Measurements from ENCODE around the gene CCER1. TPM values are rescaled to one million over a fixed set of nuclear protein-coding genes. Genes with fewer than 3 reads are reported as not detected.

The CCER1 gene
- total RNA-seq, 1 experiment from 2014 or later: not detected

- Histone ChIP-seq H2BK15ac (ENCODE audit: low read depth, low read length) (no peak overlapping the region), H3T11ph (ENCODE audit: low read length) (no peak overlapping the region), H3K4me1 (ENCODE audit: insufficient read depth, low read length) (no peaks in the 10 kb centered on the region), H4K91ac (ENCODE audit: insufficient read length, low read depth, low read length) (no peak overlapping the region), H3K56ac (ENCODE audit: insufficient read length, low read depth, low read length) (no peak overlapping the region), H3K79me1 (ENCODE audit: insufficient read depth, low read depth, low read length, poor library complexity, severe bottlenecking) (no peaks in the 10 kb centered on the region), H2AFZ (ENCODE audit: low read length) (no peak overlapping the region), H3K23me2 (ENCODE audit: insufficient read length, low read depth, low read length, poor library complexity, severe bottlenecking) (no peaks in the 10 kb centered on the region), H2AK5ac (ENCODE audit: insufficient read length, low read length) (no peak overlapping the region), H3K14ac (ENCODE audit: insufficient read depth, low read length) (no peak overlapping the region), H2BK120ac (ENCODE audit: low read depth, low read length, poor library complexity, severe bottlenecking) (no peak overlapping the region), H2BK20ac (ENCODE audit: low read depth, low read length, poor library complexity, severe bottlenecking) (no peak overlapping the region), H3K4me2 (ENCODE audit: insufficient read depth, insufficient read length, low read length) (no peak overlapping the region), H2BK12ac (ENCODE audit: insufficient read length, low read depth, low read length) (no peak overlapping the region), H2BK5ac (ENCODE audit: insufficient read length, low read length) (no peak overlapping the region), H3K9ac (ENCODE audit: extremely low read depth, insufficient read length, low read length) (no peak overlapping the region), H4K20me1 (ENCODE audit: control insufficient read depth, insufficient read depth, insufficient read length) (no peaks in the 10 kb centered on the region), H3K18ac (ENCODE audit: insufficient read length, low read depth, low read length) (no peak overlapping the region), H3K9me3 (ENCODE audit: control insufficient read depth, low read depth, low read length) (no peaks in the 10 kb centered on the region), H3K79me2 (ENCODE audit: insufficient read depth, low read length) (no peaks in the 10 kb centered on the region), H4K8ac (replicated peaks; ENCODE audit: insufficient read length, low read depth, low read length) (no peak overlapping the region), H3K4ac (ENCODE audit: low read depth, low read length) (no peak overlapping the region), H3K23ac (ENCODE audit: insufficient read length, low read depth, low read length) (no peak overlapping the region), H4K5ac (ENCODE audit: insufficient read length, low read depth, low read length) (no peak overlapping the region), H3K27me3 (ENCODE audit: insufficient read depth, low read length) (no peaks in the 10 kb centered on the region), H3K27ac (ENCODE audit: insufficient read length, low read depth, low read length) (no peak overlapping the region)
- Mint-ChIP-seq H3K4me1 (peaks cover 8% of the 10 kb centered on the region in 2 experiments), H3K4me3 (no peak overlapping the region), H3K27ac (no peak overlapping the region), H3K9me3 (peaks cover 6% of the 10 kb centered on the region in 2 experiments; a peak in 4 of 5 replicates), H3K36me3 (ENCODE audit: insufficient read depth in 1 of 3, low read depth in 3 of 3) (peaks cover 0 to 4% (median 0%) of the 10 kb centered on the region in 3 experiments; a peak in 2 of 7 replicates), H3K27me3 (ENCODE audit: low read depth) (no peaks in the 10 kb centered on the region)
- WGBS (ENCODE audit: extremely low coverage, insufficient read length, low lambda C conversion rate): no CpG with 5 or more reads among the region's 2 CpGs
- DNase-seq: no peak
- TF ChIP-seq CTCF (conservative IDR thresholded peaks at IDR 0.05): no peak
Observed at GRCh38 chr12:90915353-90915752, 39.6 kb downstream of the CCER1 start.

Data from H9 (cell line).